ENCODE data around the gene CDK16.

The CDK16 gene

DNA sequence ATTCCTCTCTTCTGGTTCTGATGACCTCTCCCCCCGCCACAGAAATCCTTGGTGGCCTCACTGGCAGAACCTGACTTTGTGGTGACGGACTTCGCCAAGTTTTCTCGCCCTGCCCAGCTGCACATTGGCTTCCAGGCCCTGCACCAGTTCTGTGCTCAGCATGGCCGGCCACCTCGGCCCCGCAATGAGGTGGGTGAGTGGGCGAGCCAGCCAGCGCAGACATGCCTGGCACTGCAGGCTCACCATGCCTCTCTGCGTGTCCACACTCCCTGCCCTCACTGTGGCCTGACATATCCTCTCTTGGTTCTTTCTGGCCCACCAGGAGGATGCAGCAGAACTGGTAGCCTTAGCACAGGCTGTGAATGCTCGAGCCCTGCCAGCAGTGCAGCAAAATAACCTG is 16.2 kb upstream of the CDK16 start:
- DNase-seq (ENCODE audit: insufficient read length, low spot score) (no peak), FAIRE-seq (no peak)
- TF ChIP-seq PAX5 (IDR thresholded peaks at IDR 0.05; ENCODE audit: insufficient read depth, low read length, severe bottlenecking): no peak
- no peak for TF ChIP-seq POU2F2 (IDR thresholded peaks at IDR 0.05; ENCODE audit: low read depth, low read length)
- no peak for TF ChIP-seq SPI1 (IDR thresholded peaks at IDR 0.05; ENCODE audit: low read depth, low read length)

DNA sequence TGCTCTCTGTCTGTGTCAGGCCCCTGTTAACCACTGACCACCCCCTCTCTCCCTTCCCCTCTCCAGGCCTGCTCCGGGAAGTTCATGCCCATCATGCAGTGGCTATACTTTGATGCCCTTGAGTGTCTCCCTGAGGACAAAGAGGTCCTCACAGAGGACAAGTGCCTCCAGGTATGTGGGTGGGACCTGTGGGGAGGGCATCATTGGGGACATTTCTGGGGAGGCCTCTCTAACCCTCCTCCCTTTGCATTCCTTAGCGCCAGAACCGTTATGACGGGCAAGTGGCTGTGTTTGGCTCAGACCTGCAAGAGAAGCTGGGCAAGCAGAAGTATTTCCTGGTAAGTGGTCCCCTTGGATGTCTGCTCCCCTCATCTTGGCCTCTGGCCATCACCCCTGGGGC is 15.6 kb upstream of the CDK16 start:
- no peak for FAIRE-seq
- TF ChIP-seq SPI1 (IDR thresholded peaks at IDR 0.05; ENCODE audit: low read depth, low read length) (no peak), POLR2A (IDR thresholded peaks at IDR 0.05; ENCODE audit: low read depth, low read length) (no peak), POLR2AphosphoS5 (IDR thresholded peaks at IDR 0.05; ENCODE audit: low read depth, low read length) (no peak), POU2F2 (IDR thresholded peaks at IDR 0.05; ENCODE audit: low read depth, low read length) (no peak)
- no peak for DNase-seq (ENCODE audit: insufficient read length, low spot score)

DNA sequence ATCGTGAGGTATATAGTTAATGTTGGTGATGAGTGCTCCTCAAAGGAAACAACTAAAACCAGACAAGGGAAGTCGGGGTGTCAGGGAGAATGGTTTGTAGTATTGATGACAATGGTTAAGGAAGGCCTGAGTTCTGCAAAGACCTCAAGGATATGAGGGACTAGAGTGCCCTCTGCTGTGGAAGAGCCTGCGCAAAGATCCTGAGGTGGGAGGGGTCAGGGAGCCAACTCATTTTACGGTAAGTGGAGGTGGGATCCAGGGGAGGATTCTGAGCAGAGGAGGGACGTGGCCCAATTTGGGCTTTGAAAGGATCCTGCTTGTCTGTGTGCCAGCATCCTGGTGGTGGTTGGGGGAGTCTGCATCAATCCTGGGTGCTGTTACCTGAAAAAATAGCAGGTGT is 13.5 kb upstream of the CDK16 start:
- FAIRE-seq (no peak), DNase-seq (ENCODE audit: insufficient read length, low spot score) (no peak)
- TF ChIP-seq PAX5 (IDR thresholded peaks at IDR 0.05; ENCODE audit: insufficient read depth, low read length, severe bottlenecking) (no peak), SPI1 (IDR thresholded peaks at IDR 0.05; ENCODE audit: low read depth, low read length) (no peak), POU2F2 (IDR thresholded peaks at IDR 0.05; ENCODE audit: low read depth, low read length) (no peak), POLR2AphosphoS5 (IDR thresholded peaks at IDR 0.05; ENCODE audit: low read depth, low read length) (no peak), POLR2A (IDR thresholded peaks at IDR 0.05; ENCODE audit: low read depth, low read length) (no peak), TAF1 (IDR thresholded peaks at IDR 0.05; ENCODE audit: low read depth, low read length) (no peak)

DNA sequence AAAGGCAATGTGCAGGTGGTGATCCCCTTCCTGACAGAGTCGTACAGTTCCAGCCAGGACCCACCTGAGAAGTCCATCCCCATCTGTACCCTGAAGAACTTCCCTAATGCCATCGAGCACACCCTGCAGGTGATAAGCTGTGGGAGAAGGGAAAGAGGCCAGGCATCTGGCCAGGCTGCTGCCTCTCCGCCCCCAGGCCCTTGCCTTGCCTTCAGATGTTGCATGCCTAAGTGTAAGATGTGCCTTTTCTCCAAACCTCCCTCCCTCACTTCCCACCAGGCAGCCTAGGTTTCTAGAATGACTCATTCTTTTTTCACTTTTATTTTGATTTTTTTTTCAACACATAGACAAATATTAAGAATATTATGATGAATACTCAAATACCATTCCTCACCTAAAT is 12.2 kb upstream of the CDK16 start:
- DNase-seq (ENCODE audit: insufficient read length, low spot score) (no peak), FAIRE-seq (no peak)
- no peak for TF ChIP-seq POLR2AphosphoS5 (IDR thresholded peaks at IDR 0.05; ENCODE audit: low read depth, low read length)
- no peak for TF ChIP-seq POU2F2 (IDR thresholded peaks at IDR 0.05; ENCODE audit: low read depth, low read length)
- no peak for TF ChIP-seq PAX5 (IDR thresholded peaks at IDR 0.05; ENCODE audit: insufficient read depth, low read length, severe bottlenecking)
- no peak for TF ChIP-seq POLR2A (IDR thresholded peaks at IDR 0.05; ENCODE audit: low read depth, low read length)
- TF ChIP-seq TAF1 (IDR thresholded peaks at IDR 0.05; ENCODE audit: low read depth, low read length): no peak
- no peak for TF ChIP-seq SPI1 (IDR thresholded peaks at IDR 0.05; ENCODE audit: low read depth, low read length)

DNA sequence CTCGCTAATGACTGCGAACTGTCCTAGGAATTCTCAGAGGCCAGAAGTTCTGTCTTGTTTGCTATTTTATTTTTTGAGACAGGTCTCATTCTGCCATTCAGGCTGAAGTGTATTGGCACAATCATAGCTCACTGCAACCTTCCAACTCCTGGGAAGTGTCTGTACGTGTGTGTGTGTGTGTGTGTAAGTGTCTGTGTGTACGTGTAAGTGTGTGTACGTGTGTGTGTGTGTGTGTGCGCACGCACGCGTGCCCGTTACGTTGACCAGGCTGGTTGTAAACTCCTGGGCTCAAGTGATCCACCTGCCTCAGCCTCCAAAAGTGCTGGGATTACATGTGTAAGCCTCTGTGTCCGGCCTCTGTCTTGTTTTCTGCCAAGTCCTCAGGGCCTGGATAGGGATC is 10.4 kb upstream of the CDK16 start:
- FAIRE-seq: no peak
- TF ChIP-seq POLR2A (IDR thresholded peaks at IDR 0.05; ENCODE audit: low read depth, low read length): no peak
- TF ChIP-seq POU2F2 (IDR thresholded peaks at IDR 0.05; ENCODE audit: low read depth, low read length): no peak
- no peak for TF ChIP-seq TAF1 (IDR thresholded peaks at IDR 0.05; ENCODE audit: low read depth, low read length)
- no peak for TF ChIP-seq SPI1 (IDR thresholded peaks at IDR 0.05; ENCODE audit: low read depth, low read length)
- TF ChIP-seq PAX5 (IDR thresholded peaks at IDR 0.05; ENCODE audit: insufficient read depth, low read length, severe bottlenecking): no peak
- no peak for TF ChIP-seq POLR2AphosphoS5 (IDR thresholded peaks at IDR 0.05; ENCODE audit: low read depth, low read length)

DNA sequence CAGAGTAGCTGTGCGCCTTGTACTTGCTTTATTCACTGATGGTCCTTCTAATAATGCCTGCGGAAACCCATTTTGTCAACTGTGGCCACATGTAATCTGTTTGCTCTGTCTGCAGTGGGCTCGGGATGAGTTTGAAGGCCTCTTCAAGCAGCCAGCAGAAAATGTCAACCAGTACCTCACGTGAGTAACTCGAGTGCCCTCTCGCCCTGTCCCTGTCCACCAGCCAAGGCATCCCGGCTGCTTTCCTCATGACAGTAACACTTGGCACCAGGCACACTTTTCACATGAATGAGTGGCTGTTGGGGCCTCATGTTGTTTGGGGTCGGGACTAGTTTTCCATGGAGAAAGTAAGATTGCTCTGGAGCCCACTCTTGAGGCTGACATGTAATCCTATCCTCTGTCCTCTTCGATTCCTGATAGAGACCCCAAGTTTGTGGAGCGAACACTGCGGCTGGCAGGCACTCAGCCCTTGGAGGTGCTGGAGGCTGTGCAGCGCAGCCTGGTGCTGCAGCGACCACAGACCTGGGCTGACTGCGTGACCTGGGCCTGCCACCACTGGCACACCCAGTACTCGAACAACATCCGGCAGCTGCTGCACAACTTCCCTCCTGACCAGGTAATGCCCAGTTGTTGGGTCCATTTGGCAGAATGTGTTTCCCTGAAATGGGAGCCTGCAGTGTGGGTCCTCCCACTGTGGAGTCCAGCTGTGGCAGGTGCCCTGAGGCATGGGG is 8.8 kb upstream of the CDK16 start:
- FAIRE-seq (no peak), DNase-seq (ENCODE audit: insufficient read length, low spot score) (no peak)
- TF ChIP-seq SPI1 (IDR thresholded peaks at IDR 0.05; ENCODE audit: low read depth, low read length) (no peak), POLR2AphosphoS5 (IDR thresholded peaks at IDR 0.05; ENCODE audit: low read depth, low read length) (no peak), POU2F2 (IDR thresholded peaks at IDR 0.05; ENCODE audit: low read depth, low read length) (no peak), TAF1 (IDR thresholded peaks at IDR 0.05; ENCODE audit: low read depth, low read length) (no peak), POLR2A (IDR thresholded peaks at IDR 0.05; ENCODE audit: low read depth, low read length) (no peak), PAX5 (IDR thresholded peaks at IDR 0.05; ENCODE audit: insufficient read depth, low read length, severe bottlenecking) (no peak)

More for the DNA sequence above, 10.4 kb upstream of the CDK16 start:
- DNase-seq (ENCODE audit: insufficient read length, low spot score): no peak

DNA sequence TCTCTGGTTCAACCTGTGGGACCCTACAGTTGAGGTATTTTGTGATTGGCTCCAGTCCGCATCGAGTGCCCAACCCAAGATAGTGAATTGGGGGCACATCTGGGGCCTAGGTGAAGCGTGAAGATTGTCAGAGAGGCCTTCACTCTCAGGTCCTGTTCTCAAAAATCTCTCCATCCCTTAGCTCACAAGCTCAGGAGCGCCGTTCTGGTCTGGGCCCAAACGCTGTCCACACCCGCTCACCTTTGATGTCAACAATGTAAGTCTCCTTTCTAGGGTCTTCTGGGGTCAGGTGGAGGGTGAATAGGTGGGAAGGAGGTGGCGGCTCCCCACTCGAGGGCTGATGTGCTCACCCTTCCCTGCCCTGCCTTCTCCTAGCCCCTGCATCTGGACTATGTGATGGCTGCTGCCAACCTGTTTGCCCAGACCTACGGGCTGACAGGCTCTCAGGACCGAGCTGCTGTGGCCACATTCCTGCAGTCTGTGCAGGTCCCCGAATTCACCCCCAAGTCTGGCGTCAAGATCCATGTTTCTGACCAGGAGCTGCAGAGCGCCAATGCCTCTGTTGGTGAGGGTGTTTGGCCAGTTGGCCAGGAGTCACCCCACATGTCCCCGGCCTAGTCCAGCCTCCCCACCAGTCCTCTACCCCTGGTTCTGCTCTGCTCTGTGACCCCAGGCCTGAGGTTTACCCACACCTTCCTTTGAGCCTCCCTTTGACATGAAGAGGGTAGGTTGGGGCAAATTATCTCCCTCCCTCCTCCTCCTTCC is 7.6 kb upstream of the CDK16 start:
- FAIRE-seq: no peak
- TF ChIP-seq POU2F2 (IDR thresholded peaks at IDR 0.05; ENCODE audit: low read depth, low read length) (no peak), POLR2A (IDR thresholded peaks at IDR 0.05; ENCODE audit: low read depth, low read length) (no peak), POLR2AphosphoS5 (IDR thresholded peaks at IDR 0.05; ENCODE audit: low read depth, low read length) (no peak), TAF1 (IDR thresholded peaks at IDR 0.05; ENCODE audit: low read depth, low read length) (no peak), SPI1 (IDR thresholded peaks at IDR 0.05; ENCODE audit: low read depth, low read length) (no peak), PAX5 (IDR thresholded peaks at IDR 0.05; ENCODE audit: insufficient read depth, low read length, severe bottlenecking) (no peak)
- DNase-seq (ENCODE audit: insufficient read length, low spot score): no peak

DNA sequence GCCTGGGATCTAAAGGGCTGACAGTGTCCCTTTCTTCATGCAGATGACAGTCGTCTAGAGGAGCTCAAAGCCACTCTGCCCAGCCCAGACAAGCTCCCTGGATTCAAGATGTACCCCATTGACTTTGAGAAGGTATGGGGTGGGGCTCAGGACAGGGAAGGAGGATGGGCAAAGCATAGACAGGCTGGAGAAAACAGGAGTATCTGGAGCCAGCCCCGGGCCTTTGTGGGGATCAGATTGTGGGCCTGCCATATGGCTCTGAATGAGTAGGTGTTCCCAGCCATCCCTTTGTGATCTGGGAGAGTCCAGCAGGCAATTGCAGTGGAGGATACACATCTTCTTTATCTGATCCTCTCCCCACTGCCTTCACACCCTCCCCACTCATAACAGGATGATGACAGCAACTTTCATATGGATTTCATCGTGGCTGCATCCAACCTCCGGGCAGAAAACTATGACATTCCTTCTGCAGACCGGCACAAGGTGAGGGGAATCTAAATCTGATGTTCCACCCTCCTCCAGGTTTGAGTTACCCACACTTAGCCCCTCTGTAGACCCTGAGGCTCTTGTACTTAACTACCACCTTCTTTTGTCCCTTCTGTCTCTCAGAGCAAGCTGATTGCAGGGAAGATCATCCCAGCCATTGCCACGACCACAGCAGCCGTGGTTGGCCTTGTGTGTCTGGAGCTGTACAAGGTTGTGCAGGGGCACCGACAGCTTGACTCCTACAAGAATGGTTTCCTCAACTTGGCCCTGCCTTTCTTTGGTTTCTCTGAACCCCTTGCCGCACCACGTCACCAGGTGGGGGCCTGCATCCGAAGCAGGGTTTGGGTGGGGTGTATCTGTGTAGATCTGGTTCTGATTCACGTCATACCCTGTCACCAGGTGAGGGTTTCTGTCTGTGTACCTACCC is 5.8 kb upstream of the CDK16 start:
- DNase-seq (ENCODE audit: insufficient read length, low spot score) (no peak), FAIRE-seq (no peak)
- no peak for TF ChIP-seq TAF1 (IDR thresholded peaks at IDR 0.05; ENCODE audit: low read depth, low read length)
- no peak for TF ChIP-seq POU2F2 (IDR thresholded peaks at IDR 0.05; ENCODE audit: low read depth, low read length)
- TF ChIP-seq PAX5 (IDR thresholded peaks at IDR 0.05; ENCODE audit: insufficient read depth, low read length, severe bottlenecking): no peak
- TF ChIP-seq POLR2A (IDR thresholded peaks at IDR 0.05; ENCODE audit: low read depth, low read length): no peak

DNA sequence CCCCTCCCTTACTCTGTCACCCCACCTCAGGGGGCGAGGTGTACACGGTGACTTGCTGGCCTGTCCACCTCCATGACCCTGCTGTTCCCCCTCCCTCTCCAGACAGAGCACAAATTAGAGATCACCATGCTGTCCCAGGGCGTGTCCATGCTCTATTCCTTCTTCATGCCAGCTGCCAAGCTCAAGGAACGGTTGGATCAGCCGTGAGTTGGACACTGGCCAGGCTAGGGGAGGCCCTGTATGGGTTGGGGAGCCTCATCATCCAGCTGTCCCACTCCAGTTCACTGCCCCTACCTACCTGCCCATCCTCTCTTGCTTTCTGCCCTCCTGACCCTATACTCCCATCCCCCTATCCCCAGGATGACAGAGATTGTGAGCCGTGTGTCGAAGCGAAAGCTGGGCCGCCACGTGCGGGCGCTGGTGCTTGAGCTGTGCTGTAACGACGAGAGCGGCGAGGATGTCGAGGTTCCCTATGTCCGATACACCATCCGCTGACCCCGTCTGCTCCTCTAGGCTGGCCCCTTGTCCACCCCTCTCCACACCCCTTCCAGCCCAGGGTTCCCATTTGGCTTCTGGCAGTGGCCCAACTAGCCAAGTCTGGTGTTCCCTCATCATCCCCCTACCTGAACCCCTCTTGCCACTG is 3.9 kb upstream of the CDK16 start:
- TF ChIP-seq SPI1 (IDR thresholded peaks at IDR 0.05; ENCODE audit: low read depth, low read length) (no peak), POLR2AphosphoS5 (IDR thresholded peaks at IDR 0.05; ENCODE audit: low read depth, low read length) (no peak), TAF1 (IDR thresholded peaks at IDR 0.05; ENCODE audit: low read depth, low read length) (no peak), POLR2A (IDR thresholded peaks at IDR 0.05; ENCODE audit: low read depth, low read length) (no peak), PAX5 (IDR thresholded peaks at IDR 0.05; ENCODE audit: insufficient read depth, low read length, severe bottlenecking) (no peak), POU2F2 (IDR thresholded peaks at IDR 0.05; ENCODE audit: low read depth, low read length) (no peak)
- FAIRE-seq (no peak), DNase-seq (ENCODE audit: insufficient read length, low spot score) (no peak)
